GM18499 (cell line): ENCODE measurements around the gene CPPED1.

Experiments
- ATAC-seq: cut with Tn5 transposase; IDR thresholded peaks from one replicate; pipeline ENCODE4 v1.9.1; 2021; ENCODE audit warnings: moderate number of reproducible peaks; ENCODE audit not compliant: insufficient read depth, unreplicated experiment

CPPED1 gene

GRCh38 chr16:12690024-12690423 is 113.7 kb downstream of the CPPED1 start:
- no peak for ATAC-seq

DNA sequence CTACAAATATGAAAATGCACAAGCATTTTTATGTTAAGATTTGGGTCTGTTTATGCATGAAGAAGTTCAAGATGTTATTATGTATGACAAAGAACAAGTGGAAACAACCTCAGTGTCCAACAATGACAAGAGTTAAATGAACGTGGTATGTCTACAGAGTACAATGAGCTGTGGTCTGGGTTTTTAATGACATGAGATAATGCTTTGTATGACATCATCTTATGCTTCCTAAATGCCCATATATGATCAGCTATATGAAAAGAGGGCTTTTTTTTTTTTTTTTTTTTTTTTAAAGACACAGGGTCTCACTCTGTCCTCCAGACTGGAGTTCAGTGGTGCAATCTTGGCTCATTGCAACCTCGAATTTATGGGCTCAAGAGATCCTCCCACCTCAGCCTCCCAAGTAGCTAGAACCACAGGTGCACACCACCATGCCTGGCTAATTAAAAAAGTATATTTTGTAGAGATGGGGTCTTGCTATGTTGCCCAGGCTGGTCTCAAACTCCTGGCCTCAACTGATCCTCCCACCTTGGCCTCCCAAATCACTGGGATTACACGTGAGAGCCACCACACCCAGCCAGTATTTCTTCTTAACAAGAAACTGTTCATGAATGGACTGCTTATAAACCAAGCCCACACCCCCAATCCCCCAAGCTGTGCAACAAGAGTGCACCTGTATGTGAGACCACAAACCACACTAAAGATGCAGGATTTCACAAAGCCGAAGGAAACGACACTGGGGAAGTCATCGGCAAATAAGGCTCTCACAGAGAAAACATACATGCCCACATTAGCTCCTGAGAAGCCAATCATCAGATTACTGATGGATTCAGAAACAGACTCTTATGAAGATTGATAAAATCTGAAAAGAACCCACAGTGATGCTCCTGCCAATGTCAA is 114.5 kb downstream of the CPPED1 start:
- ATAC-seq: no peak

DNA sequence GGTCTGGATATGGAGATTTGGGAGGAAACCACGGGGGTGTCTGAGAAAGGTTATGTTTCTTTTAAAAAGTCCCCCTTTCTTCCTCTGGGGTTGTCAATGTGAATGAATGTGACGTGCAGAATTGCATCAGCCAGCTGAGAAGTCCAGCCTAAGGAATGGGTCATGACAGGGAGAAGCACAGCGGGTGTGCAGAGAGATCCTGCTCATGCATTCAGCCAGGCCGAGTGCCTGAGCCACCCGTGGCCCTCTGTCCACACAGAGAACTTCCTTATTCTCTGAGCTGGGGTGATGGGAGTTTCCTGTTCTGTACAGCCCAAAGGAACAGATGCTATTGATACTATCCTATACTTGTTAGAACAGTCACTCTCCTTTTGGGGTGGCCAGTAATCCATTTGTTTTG is 117.9 kb downstream of the CPPED1 start:
- ATAC-seq: no peak

DNA sequence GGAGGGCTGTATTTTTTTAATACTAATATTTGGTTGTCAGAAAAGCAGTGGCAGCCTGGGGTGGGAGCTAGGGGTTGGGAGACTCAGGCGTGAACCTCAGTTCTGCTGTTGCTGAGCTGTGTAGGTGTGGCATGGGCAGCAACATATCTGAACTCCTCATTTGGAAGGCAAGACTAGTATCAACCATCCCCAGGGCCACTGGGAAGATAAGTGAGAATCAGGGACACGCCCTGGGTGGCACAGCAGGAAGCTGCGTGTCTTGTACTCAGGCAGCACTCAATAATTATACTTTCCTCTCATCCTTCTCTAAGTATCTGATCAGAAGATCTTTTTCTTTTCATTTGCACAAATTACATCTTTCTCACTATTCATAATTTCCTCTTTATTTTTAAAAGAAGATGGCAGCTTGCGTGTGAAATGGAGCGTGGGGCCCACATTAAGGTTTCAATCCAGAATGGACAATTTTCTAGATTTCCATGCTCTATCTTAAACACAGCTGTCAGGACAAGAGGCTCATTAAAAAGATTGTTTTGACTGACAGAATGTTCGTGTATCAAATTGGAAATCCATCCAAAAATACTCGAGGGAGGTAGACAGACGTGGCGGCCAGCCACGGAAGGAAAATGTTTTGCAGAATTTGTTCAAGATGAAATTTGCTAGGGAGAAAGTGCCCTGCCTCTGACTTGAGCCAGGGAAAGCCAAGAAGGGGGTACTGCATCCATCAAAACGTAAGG is 121.1 kb downstream of the CPPED1 start:
- no peak for ATAC-seq

DNA sequence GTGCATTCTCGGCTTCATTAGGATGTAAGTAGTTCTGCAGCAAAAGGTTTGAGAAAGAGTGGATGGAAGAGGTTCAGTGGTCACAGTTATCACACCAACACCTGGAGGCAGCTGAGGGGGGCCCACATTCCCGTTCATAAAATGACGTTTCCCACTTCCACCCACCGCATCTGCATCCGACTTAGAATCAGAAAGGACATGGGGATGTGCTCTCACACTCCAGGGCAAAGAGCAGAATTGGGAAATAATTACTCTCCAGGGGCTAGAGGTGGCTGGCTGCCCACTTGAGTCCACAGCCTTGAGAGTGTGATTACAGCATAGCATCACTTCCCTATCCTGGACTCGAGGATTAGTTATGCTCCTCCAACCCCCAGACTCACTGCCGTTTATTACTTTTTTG is 122.0 kb downstream of the CPPED1 start:
- ATAC-seq: no peak

DNA sequence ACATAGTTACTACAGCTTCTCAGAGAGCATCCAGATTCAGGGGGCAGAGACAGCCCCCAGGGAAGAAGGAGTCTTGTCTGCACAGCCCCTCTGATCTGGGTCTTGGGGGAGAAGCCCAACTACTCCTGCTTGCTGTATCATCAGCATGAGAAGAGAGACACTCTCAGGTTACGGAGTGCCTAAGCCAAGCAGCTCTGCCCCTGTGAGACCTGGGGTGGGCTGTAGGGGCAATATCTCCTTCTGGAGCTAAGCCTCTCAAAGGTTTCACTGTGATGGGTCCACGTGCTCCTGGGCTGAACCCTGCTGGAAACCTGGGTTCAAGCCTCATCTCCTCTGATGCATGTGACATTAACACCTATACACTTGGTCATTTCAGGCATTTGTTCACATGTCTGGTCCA is 123.2 kb downstream of the CPPED1 start:
- ATAC-seq: no peak

DNA sequence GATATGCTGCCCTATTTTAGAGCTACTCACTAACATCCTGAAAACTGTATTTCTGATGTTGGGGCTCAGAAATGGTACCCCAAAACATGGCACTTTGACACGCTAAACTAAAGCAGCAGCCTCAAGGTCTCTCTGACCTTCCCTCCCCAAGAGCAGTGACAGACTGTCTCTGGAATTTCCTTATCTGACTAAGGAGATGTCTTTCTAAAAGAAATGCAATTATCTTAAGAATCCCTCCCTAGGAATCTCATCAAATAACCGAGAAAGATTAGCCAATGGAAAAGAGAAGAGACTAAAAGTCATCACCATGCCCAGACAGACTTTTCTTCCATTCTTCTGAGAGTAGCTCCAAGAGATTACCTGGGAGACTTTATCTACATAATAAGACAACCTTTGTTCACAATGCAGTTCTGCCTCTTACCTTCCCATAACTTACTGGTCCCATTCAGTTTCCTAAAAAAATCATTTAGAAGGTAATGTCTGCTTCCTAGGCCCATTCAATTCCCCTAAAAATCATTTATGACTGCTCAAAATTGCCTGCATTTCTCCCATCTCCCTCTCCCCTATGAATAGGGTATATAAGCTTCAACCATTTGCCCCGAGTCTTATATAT is 123.9 kb downstream of the CPPED1 start:
- no peak for ATAC-seq

- no peak for ATAC-seq
Measured at GRCh38 chr16:12678983-12679382, 124.7 kb downstream of the CPPED1 start.

DNA sequence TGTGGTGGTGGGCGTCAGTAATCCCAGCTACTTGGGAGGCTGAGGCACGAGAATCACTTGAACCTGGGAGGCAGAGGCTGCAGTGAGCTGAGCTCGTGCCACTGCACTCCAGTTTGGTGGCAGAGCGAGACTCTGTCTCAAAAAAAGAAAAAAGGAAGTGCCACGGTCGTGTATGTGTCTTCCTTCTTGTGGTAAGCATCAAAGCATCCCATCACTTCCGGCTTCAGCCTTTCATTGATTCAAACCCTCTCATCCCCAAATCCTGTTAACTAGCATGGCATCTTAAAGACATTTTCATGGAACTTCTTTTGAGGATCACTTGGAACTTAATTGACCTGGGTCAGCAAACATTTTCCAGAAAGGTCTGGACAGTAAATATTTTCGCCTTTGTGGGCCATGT is 126.2 kb downstream of the CPPED1 start:
- no peak for ATAC-seq

GRCh38 chr16:12675852-12676251 is 127.8 kb downstream of the CPPED1 start:
- no peak for ATAC-seq

- no peak for ATAC-seq
Measured at GRCh38 chr16:12675046-12675445, 128.6 kb downstream of the CPPED1 start.

DNA sequence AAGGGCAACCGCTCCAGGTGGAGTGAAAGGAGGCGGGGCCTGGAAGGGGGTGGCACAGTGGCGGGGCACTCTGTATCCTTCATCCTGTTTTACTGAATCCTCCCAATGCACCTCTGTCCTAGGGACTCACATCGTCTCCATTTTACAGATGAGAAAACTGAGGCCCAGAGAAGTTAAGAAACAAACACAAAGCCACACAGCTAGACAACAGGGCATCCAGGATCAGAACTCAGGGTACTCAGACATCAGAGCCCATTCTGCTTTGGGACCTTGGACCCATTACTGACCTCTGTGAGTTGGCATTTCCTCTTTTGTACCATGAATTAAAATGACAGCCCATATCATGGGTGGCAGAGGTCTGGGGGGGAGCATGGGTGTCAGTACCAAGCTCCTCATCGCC is 129.2 kb downstream of the CPPED1 start:
- ATAC-seq: no peak

- no peak for ATAC-seq
Measured at GRCh38 chr16:12674071-12674470, 129.6 kb downstream of the CPPED1 start.

- no peak for ATAC-seq
Measured at GRCh38 chr16:12673466-12673865, 130.2 kb downstream of the CPPED1 start.

DNA sequence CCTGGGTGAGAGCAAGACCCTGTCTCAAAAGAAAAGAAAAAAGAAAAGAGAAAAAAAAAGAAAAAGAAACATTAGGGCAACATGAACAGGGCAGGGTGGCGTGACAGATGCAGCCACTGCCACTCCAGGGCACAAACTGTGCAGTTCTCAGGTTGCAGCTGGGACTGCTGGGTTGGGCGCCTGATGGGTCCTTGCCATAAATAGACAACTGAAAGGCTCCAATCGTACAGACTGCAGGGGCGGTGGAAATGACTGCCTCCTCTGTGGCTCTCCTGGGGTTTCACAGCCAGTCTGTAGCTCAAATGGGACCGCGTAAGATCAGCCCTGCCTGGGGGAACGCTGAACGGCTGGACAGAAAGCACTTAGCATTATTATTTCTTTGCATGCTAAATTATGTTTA is 130.7 kb downstream of the CPPED1 start:
- ATAC-seq: no peak

GRCh38 chr16:12669908-12670307 is 133.8 kb downstream of the CPPED1 start:
- ATAC-seq: no peak

- ATAC-seq: no peak
Measured at GRCh38 chr16:12667909-12668308, 135.8 kb downstream of the CPPED1 start.

DNA sequence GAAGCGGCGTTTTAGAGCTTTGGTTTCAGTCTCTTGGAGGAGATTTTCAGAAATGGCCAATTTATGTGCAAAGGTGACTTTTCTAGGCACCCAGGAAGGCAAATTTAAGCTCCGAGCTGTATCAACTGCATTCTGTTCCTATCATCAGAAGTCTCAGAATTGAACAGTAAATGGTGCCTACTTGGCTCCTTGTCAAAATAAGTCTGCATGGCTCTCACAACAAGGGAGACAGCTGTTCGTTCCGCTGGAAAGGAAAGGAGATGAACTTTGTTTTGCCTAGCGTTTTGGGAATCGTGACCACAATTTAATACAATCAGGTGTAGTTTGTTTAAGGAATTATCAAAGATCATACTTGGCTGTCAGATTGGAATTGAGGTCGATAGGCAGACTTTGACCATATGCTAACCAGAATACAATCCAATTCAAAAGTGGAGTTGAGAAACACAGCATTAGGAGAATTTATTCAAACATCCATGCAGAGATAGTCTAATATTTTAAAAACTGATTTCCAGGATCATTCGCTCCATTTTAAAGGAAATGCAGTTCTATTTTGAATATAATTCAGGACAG is 139.4 kb downstream of the CPPED1 start:
- ATAC-seq: no peak

GRCh38 chr16:12661656-12662172 is 142.0 kb downstream of the CPPED1 start:
- ATAC-seq: no peak

- ATAC-seq: no peak
Measured at GRCh38 chr16:12659871-12660270, 143.8 kb downstream of the CPPED1 start.

GRCh38 chr16:12658506-12658905 is 145.2 kb downstream of the CPPED1 start:
- no peak for ATAC-seq
